ENCODE measurements around the gene ARRB2. TPM values are rescaled to one million over a fixed set of nuclear protein-coding genes. Genes with fewer than 3 reads are reported as not detected.

Gene ARRB2
- total RNA-seq: 10 to 100 TPM; 25.2 to 67.4 (median 42.3) TPM

DNA sequence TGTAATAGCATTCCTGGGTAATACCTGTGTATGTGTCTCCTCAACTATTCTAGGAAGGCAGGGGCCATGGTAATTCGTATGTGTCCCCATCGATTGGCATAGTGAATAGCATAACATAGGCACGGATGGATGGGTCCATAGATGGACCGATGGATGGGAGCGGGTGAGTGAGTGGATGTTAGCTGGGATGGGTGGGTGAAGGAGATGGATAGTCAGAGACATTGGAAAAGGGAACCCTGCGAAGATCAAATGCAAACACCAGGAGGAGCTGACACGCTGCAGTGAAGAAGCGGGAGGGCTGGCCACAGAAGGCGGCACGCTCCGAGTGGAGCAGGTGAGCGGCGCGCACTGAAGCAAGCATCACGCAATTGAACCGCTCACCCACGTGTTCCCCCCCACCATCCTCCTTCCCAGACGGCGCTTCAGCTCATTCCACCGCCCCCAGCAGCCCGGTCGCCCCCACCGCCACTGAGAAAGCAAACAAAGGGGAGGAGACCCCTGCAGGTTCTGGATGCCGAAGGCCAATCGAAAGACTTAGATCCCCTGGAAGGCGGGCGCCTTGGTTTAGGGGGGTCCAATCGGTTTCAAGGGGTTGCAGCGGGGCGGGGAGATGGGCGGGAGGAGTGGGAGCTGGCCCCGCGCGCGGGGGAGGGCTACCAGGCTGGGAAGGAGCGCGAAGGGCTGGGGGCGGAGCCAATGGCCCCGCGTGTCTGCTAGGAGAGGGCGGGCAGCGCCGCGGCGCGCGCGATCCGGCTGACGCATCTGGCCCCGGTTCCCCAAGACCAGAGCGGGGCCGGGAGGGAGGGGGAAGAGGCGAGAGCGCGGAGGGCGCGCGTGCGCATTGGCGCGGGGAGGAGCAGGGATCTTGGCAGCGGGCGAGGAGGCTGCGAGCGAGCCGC is at the start of gene ARRB2:
ARRB2 (plus strand) TSS at position 839 of the 899 bp plus-strand sequence. CDS start 90 bp downstream, outside the sequence.
- Histone ChIP-seq H3K27ac (peak within 1 kb of the TSS; percentile 83 to 89), H3K4me3 (peak within 1 kb of the TSS; percentile 67 to 81 (median 79)), H3K36me3 (no peaks in the 10 kb centered on the region), H3K9me3 (no peaks in the 10 kb centered on the region), H3K4me1 (peaks cover 0 to 2% of the 10 kb centered on the region in 2 donors), H3K27me3 (no peaks in the 10 kb centered on the region)
- TF ChIP-seq POLR2AphosphoS5 (IDR thresholded peaks at IDR 0.05) (peak; percentile 9 to 56 (median 34)), POLR2A (IDR thresholded peaks at IDR 0.05) (no peak)
- TF ChIP-seq, protein P1, sequence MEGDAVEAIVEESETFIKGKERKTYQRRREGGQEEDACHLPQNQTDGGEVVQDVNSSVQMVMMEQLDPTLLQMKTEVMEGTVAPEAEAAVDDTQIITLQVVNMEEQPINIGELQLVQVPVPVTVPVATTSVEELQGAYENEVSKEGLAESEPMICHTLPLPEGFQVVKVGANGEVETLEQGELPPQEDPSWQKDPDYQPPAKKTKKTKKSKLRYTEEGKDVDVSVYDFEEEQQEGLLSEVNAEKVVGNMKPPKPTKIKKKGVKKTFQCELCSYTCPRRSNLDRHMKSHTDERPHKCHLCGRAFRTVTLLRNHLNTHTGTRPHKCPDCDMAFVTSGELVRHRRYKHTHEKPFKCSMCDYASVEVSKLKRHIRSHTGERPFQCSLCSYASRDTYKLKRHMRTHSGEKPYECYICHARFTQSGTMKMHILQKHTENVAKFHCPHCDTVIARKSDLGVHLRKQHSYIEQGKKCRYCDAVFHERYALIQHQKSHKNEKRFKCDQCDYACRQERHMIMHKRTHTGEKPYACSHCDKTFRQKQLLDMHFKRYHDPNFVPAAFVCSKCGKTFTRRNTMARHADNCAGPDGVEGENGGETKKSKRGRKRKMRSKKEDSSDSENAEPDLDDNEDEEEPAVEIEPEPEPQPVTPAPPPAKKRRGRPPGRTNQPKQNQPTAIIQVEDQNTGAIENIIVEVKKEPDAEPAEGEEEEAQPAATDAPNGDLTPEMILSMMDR (IDR thresholded peaks at IDR 0.05): peak; percentile 54 to 89 (median 61)
- DNase-seq (ENCODE audit: low spot score in 2 of 2): peak; percentile 96 to 98
- intact Hi-C loops (cut with DNase I; ENCODE audit: low total_unique reads): no loop called here

DNA sequence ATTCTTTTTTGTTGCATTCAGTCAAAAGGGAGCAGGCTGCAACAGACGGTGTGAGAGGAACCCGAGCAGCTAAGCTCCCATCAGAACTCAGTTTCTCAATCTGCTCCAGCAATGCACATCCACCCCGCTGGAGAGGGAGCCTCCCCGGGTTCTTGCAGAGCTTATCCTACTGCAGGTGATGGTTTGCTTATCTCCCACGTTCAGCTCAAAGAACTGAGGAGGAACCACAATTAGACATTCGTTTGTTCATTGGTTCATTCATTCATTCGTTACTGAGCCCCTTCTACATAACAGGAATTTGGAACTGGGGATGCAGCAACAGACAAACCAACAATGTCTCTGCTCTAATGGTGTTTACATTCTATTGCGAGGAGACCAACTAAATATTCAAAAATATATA is 46.7 kb upstream of the ARRB2 start:
- no peak overlapping the region for H3K27ac ChIP-seq
- TF ChIP-seq, protein P1 (IDR thresholded peaks at IDR 0.05): no peak
- H3K36me3 ChIP-seq: no peaks in the 10 kb centered on the region
- no peaks in the 10 kb centered on the region for H3K9me3 ChIP-seq
- DNase-seq (ENCODE audit: low spot score in 2 of 2): no peak
- intact Hi-C loops (cut with DNase I; ENCODE audit: low total_unique reads): loop anchor here (10.0 kb wide), 1 partner anchor 809 kb away; no protein-coding TSS in a partner anchor
- H3K4me1 ChIP-seq: no peaks in the 10 kb centered on the region
- H3K27me3 ChIP-seq: no peaks in the 10 kb centered on the region
- H3K4me3 ChIP-seq: no peak overlapping the region

DNA sequence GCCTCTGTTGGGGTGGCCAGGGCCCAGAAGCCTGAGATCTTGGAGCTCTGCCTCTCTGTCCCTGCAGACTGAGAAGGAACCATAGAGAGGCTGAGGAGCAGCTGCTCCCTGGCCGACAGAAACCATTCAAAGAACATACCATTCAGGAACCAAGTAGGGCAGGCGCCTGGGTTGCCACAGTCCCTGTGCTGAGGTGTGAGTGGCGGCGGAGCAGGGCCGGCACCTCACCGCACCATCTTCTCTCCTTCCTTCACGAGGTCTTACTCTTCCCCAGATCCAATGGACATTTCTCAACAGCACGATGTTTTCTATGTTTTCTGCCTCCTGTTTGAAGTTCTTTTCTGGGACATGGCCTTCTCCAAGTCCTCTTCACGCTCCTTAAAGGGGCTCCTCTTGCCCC is 46.2 kb upstream of the ARRB2 start:
- Histone ChIP-seq H3K4me3 (no peak overlapping the region), H3K4me1 (no peaks in the 10 kb centered on the region), H3K36me3 (no peaks in the 10 kb centered on the region), H3K27me3 (no peaks in the 10 kb centered on the region), H3K27ac (no peak overlapping the region), H3K9me3 (no peaks in the 10 kb centered on the region)
- intact Hi-C loops (cut with DNase I; ENCODE audit: low total_unique reads): loop anchor here (10.0 kb wide), 1 partner anchor 809 kb away; no protein-coding TSS in a partner anchor
- no peak for TF ChIP-seq POLR2A (IDR thresholded peaks at IDR 0.05)
- TF ChIP-seq, protein P1 (IDR thresholded peaks at IDR 0.05): no peak
- no peak for TF ChIP-seq POLR2AphosphoS5 (IDR thresholded peaks at IDR 0.05)
- DNase-seq (ENCODE audit: low spot score in 2 of 2): no peak

DNA sequence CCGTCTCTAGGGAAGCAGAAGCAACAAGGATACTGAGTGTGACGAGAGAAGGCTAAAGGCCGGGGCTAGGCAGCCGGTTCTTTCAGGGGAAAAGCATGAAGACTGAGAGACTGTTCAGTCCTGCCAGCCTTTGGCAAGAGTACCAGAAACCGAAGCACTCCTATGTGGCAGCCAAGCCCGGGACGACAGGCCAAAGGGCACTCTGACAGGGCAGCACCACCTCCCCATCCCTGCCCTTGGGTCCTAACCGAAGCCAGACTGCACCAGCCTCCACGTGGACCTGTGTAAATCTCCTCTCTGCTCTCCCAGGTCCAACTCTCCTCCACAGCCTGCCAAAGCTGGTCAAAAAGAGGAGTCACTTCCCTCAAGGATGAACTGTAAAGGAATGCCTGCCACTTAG is 45.4 kb upstream of the ARRB2 start:
- Histone ChIP-seq H3K4me3 (no peak overlapping the region), H3K27me3 (no peaks in the 10 kb centered on the region), H3K36me3 (no peaks in the 10 kb centered on the region), H3K4me1 (no peaks in the 10 kb centered on the region), H3K9me3 (no peaks in the 10 kb centered on the region), H3K27ac (peak overlapping the region in 1 of 2 donors; percentile 29)
- TF ChIP-seq, protein P1 (IDR thresholded peaks at IDR 0.05): no peak
- no peak for TF ChIP-seq POLR2AphosphoS5 (IDR thresholded peaks at IDR 0.05)
- TF ChIP-seq POLR2A (IDR thresholded peaks at IDR 0.05): no peak
- DNase-seq (ENCODE audit: low spot score in 2 of 2): peak in 1 of 2 donors; percentile 25
- intact Hi-C loops (cut with DNase I; ENCODE audit: low total_unique reads): loop anchor here (10.0 kb wide), 1 partner anchor 810 kb away; no protein-coding TSS in a partner anchor

DNA sequence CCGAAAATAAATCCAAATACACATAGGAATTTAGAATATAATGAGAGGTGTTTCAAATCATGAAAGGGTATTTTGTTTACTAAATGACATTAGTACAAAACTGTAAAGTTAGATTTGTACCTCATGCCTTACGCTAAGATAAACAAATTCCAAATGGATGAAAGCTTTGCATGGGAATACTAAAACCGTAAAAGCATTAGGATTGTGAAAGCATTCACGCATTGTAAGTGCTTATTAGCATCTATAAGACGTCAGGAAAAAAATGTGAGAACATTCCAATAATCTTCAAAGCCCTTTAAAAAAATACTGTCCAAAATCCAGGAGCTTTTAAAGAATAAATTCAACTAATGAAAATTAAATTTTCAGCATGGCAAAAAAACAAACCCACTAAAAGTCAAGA is 44.1 kb upstream of the ARRB2 start:
- H3K27ac ChIP-seq: no peak overlapping the region
- H3K4me1 ChIP-seq: no peaks in the 10 kb centered on the region
- H3K9me3 ChIP-seq: no peaks in the 10 kb centered on the region
- DNase-seq (ENCODE audit: low spot score in 2 of 2): no peak
- H3K27me3 ChIP-seq: no peaks in the 10 kb centered on the region
- no peak for TF ChIP-seq POLR2AphosphoS5 (IDR thresholded peaks at IDR 0.05)
- TF ChIP-seq POLR2A (IDR thresholded peaks at IDR 0.05): no peak
- TF ChIP-seq, protein P1 (IDR thresholded peaks at IDR 0.05): no peak
- intact Hi-C loops (cut with DNase I; ENCODE audit: low total_unique reads): loop anchor here (10.0 kb wide), 1 partner anchor 811 kb away; no protein-coding TSS in a partner anchor
- H3K4me3 ChIP-seq: no peak overlapping the region
- H3K36me3 ChIP-seq: no peaks in the 10 kb centered on the region
